LHCN-M2 (cell line): ENCODE results near the gene ADGRL3. TPM values are rescaled to one million over a fixed set of nuclear protein-coding genes. Genes with fewer than 3 reads are reported as not detected.
"Not testable (repeated sequence)": the region's sequence is repeated elsewhere in the genome, so short reads cannot be mapped to it uniquely, and the experiment has no call there.

ENCODE experiments used
- DNase-seq: peaks from one replicate; pipeline ENCODE4 v3.0.0-alpha.2; 2012; ENCODE audit warnings: low read depth
- total RNA-seq: library from RNA; depleted of rRNA; stranded (reverse); fragments of >200 nt; gene quantifications from 2 replicates; pipeline ENCODE4 v1.2.3, GENCODE V29; 2014

ADGRL3 gene
- total RNA-seq, 1 experiment from 2014 or later, result 0.11 TPM

DNA sequence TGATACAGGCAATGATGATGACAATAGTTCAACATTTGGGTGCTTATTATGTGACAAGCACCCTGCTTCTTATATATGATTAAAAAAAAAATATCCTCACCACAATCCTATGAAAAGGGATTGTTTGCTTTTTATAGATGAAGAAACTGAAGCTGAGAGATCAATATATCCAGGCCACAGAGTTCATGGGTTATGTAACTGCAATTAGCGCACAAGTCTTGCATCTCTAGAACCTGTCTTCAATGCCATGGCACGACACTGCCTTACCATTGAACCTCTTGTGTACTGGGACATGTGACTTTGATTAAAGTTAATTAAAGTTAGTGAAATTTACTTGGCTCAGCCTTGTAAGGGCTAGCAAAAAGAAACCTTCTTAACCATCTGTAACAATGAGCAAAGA lies 599.7 kb downstream of the ADGRL3 start:
- DNase-seq, result no peak

GRCh38 chr4:61805227-61805626 lies 605.1 kb downstream of the ADGRL3 start:
- DNase-seq, result no peak

DNA sequence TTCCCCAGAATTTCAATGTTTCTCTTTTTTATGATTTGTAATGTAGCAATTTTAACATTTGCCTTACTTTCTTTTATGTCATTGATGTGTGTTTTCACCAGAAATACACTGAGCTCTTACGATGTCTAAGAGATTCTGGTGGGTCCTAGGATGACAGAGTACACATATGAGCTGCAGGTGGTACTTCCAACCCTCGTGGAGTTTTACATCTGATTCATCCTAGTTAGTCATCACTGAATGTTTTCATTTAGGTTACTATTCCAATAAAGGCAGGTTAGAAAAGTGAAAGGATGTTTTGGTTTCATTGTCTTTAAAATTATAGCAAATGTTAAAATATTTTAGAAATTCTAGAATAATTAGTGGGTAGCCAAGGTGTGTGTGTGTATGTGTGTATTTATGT lies 605.9 kb downstream of the ADGRL3 start:
- no peak for DNase-seq

GRCh38 chr4:61812171-61812570 lies 612.0 kb downstream of the ADGRL3 start:
- no peak for DNase-seq

DNA sequence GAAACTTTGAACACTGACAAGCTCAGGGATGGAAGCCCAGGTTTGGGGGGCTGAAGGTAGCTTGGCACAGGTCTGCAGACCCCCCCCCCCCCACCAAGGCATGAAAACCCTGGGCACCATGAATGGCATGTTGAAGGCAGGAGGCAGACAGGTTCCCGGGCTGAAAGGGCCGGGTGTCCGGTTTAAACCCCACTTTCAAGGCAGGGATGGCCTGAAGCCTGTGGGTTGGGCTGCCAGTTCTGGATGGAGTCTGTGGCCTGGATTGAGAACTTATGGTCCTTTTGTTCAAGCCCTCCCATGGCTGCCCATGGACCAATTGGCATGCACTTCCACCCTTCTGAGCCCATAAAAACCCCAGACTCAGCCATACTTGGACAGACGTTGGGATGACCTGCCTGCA lies 616.9 kb downstream of the ADGRL3 start:
- no peak for DNase-seq

DNA sequence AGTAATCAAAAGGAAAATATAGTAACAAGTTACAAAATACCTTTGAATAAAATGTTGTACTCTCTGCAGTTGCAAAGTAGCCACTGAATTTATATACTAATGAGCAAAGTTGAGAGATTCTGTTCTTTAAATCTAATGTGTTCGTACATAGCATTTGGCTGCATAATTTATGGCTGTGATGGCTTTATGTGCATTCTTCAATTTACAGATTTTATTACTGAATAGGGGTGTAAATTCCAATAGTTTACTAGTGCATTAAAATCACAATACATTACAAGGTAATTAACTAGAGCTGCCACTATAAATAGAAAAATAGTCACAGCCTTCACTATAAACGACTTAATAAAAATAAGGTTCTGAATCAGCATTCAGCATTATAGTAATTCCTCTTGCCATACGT lies 620.0 kb downstream of the ADGRL3 start:
- no peak for DNase-seq

- DNase-seq, result no peak
Observed at GRCh38 chr4:61824454-61824853, 624.3 kb downstream of the ADGRL3 start.

DNA sequence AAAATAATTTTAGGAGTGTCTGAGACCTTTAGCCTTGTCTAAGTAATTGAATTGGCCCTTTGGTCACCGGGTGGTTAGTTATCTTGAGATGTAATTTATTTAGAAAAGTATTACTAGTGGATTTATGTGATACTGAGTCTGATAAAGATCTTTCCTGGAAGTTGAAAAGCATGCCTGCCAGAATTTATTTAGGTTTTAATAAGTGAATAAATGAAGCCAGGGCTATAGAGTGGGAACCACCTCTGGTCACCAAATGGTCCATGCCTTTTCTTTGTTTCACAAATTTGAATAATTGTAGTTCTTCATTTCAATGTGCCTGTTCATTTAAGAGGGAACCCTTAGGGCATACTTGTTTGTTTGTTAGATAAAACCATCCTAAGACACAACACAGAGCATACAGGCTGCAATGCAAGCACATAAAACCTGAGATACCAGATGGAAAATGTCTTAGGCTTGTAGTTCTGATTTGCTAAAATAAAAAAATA lies 627.8 kb downstream of the ADGRL3 start:
- DNase-seq, result no peak

DNA sequence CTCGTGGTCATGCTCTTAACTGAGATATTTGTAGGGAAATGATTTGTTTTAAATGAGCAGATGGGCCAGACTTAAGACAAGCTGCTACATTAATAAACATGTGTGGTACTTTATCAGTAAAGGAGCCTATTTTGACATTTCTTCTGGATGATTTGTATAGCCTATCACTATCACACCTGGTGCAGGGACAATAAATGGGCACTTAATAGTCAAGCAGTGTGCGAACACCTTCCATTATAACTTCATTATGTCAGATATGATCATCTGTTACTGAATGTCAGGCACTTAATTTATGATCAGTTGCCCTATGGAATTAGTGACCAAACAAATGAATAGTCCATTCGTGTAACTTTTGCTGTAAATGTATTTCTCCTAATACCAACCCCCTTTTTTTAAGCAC lies 628.8 kb downstream of the ADGRL3 start:
- DNase-seq, result no peak

DNA sequence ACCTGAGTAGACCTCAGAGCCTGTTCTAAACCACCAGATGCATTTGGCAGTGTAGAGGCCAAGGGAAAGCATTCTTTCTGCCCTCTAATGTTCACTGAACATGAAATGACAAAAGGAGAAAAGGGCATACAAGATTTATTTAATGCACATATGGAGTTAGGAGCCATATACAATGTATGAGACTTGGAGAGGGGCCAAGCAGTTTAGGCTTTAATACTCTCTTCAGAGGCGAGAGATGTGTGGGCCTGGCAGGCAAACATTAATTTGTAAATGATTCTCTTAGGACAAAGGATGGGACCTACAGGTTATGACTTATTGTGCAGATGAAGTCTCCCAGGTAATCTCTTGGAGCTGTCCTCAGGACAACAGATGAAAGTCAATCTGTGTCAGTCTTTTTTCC lies 631.9 kb downstream of the ADGRL3 start:
- DNase-seq, result no peak

DNA sequence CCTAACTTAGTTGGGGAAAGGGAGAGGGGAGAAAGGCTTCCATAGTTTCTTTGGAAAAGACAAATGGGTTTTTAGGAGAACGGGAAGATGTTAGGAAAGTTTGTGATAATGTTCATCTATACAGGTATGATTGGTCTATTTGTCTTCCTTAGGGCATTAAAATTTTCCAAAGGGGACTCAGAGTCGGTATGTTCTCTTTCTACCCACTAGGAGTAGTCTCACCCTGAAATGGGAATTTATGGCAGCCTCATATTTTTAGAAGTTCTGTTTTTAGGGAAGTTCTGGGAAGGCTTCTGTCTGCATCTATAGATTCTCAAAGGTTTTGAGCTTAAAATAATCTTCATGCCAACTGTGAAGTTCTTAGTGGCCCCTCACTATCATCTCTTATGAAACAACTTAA lies 637.3 kb downstream of the ADGRL3 start:
- DNase-seq, result no peak

DNA sequence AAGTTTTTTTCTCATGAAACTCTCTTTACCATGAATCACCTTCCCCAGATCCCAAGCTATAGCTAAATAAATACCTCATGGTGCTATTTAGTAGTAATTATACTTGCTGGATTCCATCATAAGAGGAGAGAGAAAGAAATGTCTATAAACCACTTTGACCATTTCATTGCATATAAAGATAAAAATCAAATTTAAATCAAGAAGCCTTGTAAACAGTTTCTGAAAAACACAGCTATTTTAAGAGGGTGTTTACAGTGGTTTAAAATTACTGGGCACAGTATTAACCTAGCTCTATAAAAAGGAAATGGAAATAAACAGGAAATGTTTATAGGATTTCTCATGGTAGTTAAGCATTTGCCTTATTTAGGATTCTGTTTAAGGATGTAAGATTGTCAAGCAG lies 637.9 kb downstream of the ADGRL3 start:
- DNase-seq, result no peak

DNA sequence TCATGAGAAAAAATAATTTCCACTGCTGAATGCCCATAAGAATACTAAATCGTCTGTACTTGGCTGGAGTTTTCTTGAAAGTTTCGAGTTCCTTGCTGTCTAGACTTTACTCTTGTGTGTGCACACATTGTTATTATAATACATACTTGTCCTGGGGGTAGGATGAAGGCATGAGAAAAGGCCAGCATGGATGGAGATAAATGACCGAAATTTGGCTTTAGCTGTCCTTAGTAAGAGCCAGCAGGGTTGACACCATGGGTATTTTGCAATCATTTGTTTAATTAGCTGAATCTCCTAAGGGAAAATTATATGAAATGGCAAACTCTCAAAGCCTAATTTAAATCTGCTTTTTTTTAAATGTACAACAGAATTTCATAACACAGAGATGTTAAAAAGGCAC lies 641.6 kb downstream of the ADGRL3 start:
- no peak for DNase-seq

- no peak for DNase-seq
Observed at GRCh38 chr4:61851126-61851525, 651.0 kb downstream of the ADGRL3 start.

DNA sequence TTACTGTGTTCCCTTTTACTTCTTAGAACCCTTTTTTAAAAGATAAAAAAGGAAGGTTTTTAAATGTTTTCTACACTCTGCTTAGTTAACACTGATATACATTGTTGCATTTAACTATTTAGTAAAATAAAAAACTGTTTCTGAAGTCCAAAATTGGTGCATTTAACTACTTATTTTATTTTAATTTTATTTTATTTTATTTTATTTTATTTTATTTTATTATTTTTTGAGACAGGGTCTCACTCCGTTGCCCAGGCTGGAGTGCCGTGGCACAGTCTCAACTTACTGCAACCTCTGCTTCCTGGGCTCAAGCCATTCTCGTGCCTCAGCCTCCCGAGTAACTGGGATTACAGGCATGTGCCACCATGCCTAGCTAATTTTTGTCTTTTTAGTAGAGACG lies 652.0 kb downstream of the ADGRL3 start:
- not testable (repeated sequence) for DNase-seq

- DNase-seq, result no peak
Observed at GRCh38 chr4:61853041-61853440, 652.9 kb downstream of the ADGRL3 start.

DNA sequence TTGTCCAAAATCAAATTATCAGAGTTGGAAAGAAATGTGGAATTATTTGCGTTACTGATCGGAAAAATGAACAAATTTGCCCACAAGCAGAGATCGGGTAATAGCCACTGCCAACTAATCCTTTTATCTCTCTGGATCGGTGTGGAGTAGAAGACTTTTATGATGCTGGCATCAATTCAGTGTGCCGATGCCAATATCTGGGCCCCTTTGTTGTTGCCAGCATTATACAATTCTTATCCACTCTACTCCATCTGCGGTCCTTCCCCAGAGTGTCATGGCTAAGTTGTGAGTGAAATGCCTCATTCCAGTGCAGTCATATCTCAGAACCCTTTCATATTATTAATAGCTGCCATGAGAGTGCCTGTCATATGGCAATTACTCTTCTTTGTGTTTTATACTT lies 660.2 kb downstream of the ADGRL3 start:
- no peak for DNase-seq

GRCh38 chr4:61864286-61864685 lies 664.2 kb downstream of the ADGRL3 start:
- DNase-seq, result no peak

- DNase-seq, result no peak
Observed at GRCh38 chr4:61866378-61867030, 666.4 kb downstream of the ADGRL3 start.

GRCh38 chr4:61872983-61873382 lies 672.9 kb downstream of the ADGRL3 start:
- DNase-seq, result no peak

DNA sequence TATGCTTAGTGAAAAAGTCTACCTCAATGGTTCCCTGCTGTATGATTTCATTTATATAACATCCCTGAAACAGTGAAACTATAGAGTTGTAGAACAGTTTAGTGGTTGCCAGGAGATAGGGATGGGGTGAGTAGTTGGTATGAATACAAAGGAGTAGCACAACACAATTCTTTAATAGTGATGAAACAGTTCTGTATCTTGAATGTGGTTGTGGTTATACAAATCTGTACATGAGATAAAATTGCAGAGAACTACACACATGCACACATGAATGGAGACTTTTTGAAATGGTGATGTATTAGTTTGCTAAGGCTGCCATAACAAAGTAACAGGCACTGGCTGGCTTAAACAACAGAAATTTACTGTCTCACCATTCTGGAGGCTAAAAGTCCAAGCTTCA lies 677.1 kb downstream of the ADGRL3 start:
- DNase-seq, result no peak

DNA sequence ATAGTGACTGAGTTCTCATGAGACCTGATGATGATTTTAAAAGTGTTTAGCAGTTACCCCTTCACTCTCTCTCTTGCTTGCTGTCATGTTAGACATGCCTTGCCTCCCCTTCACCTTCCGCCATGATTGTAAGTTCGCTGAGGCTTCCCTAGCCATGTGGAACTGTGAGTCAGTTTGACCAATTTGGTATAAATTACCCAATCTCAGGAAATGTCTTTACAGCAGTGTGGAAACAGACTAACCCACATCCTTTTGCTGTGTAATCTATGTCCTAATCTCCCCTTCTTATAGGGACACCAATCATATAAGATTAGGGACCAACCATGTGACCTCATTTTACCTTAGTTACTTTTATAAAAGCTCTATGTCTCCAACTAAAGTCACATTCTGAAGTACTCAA lies 677.8 kb downstream of the ADGRL3 start:
- DNase-seq, result no peak

DNA sequence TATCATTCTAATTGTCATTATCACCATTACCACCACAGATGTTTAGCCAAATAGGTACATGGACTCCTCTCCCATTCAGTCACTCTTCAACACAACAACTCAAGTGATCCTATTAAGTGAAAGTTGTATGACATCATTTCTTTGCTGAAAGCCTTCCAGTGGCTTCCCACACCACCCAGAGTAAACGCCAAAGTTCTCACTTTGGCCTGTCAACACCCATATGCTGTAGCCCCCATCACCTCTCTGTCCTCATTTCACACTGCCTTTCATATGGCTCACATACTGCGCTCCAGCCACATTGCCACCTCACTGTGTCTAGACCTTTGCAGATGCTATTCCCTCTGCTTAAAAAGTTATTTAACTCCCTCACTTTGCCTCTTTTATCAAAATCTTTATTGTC lies 682.3 kb downstream of the ADGRL3 start:
- DNase-seq, result no peak

- no peak for DNase-seq
Observed at GRCh38 chr4:61886131-61886530, 686.0 kb downstream of the ADGRL3 start.
